GM12865 (cell line): ENCODE results near the gene PDE6B.

ENCODE experiments used
- DNase-seq: peaks from one replicate; pipeline ENCODE4 v3.0.0; 2010; ENCODE audit warnings: low read depth
- H3K4me3 ChIP-seq: 2 replicates; pipeline ENCODE4 v1.5.1; 2011; ENCODE audit warnings: mild to moderate bottlenecking, low read depth, low read length, control low read depth
- CTCF ChIP-seq: IDR thresholded peaks from 2 replicates; pipeline ENCODE4 v1.5.1; 2011; ENCODE audit warnings: low read length, control low read depth, low read depth, inconsistent platforms; ENCODE audit not compliant: insufficient read depth; ENCODE audit errors: missing control alignments

The PDE6B gene

GRCh38 chr4:659851-660250, 34.5 kb downstream of the PDE6B start:
- DNase-seq: no peak

GRCh38 chr4:660401-660800, 35.0 kb downstream of the PDE6B start:
- H3K4me3 ChIP-seq: no peak overlapping the region
- no peak for TF ChIP-seq CTCF
- DNase-seq: no peak

More at GRCh38 chr4:659851-660250, 34.5 kb downstream of the PDE6B start:
- TF ChIP-seq CTCF: no peak
- H3K4me3 ChIP-seq: no peak overlapping the region

- no peak for DNase-seq
- no peak for TF ChIP-seq CTCF
- H3K4me3 ChIP-seq: no peak overlapping the region
Observed at GRCh38 chr4:661231-661630, 35.9 kb downstream of the PDE6B start.

GRCh38 chr4:661881-662761, 36.7 kb downstream of the PDE6B start:
- TF ChIP-seq CTCF: no peak
- no peak overlapping the region for H3K4me3 ChIP-seq
- no peak for DNase-seq

- peak overlapping the region; percentile 64 for H3K4me3 ChIP-seq
Observed at GRCh38 chr4:663046-663437, 37.7 kb downstream of the PDE6B start.

More at GRCh38 chr4:663046-663437, 37.7 kb downstream of the PDE6B start:
- TF ChIP-seq CTCF: no peak
- no peak for DNase-seq
